Lung (tissue), 12 donors: Measurements from ENCODE around the gene ASCC3. TPM values are rescaled to one million over a fixed set of nuclear protein-coding genes. Genes with fewer than 3 reads are reported as not detected.

Source experiments
- ATAC-seq: fragments of 200-7000 bp; cut with Tn5 transposase; one replicate; pipeline ENCODE4 v1.9.1; 2020; ENCODE audit warnings: moderate number of reproducible peaks; ENCODE audit not compliant: insufficient read depth, low FRiP score
- DNase-seq, 3 donors: peaks; one replicate each; pipeline ENCODE4 v3.0.0-alpha.2; 2013 to 2017
- H3K27ac ChIP-seq, 2 donors: one replicate each; pipeline ENCODE4 v1.5.1; 2013; ENCODE audit warnings: mild to moderate bottlenecking in 2 of 2, moderate library complexity in 2 of 2, control low read depth in 1 of 2, inconsistent platforms in 1 of 2, low read depth in 1 of 2, low read length in 1 of 2
- H3K27me3 ChIP-seq, 3 donors: one replicate each; pipeline ENCODE4 v1.5.1; 2013; ENCODE audit warnings: low read length in 2 of 3; ENCODE audit not compliant: control insufficient read depth in 3 of 3, insufficient read depth in 3 of 3
- H3K36me3 ChIP-seq, 4 donors: one replicate each; pipeline ENCODE4 v1.5.1; 2013; ENCODE audit warnings: low read length in 4 of 4, mild to moderate bottlenecking in 1 of 4, moderate library complexity in 1 of 4; ENCODE audit not compliant: control insufficient read depth in 4 of 4, insufficient read depth in 4 of 4
- H3K4me1 ChIP-seq, 5 donors: one replicate each; pipeline ENCODE4 v1.5.1; 2013; ENCODE audit warnings: low read length in 5 of 5, mild to moderate bottlenecking in 2 of 5, moderate library complexity in 1 of 5; ENCODE audit not compliant: control insufficient read depth in 5 of 5, insufficient read depth in 5 of 5
- H3K4me3 ChIP-seq: one replicate; pipeline ENCODE4 v1.5.1; 2013; ENCODE audit warnings: mild to moderate bottlenecking, control low read depth, moderate library complexity
- H3K9ac ChIP-seq, 2 donors: one replicate each; pipeline ENCODE4 v1.5.1; 2013; ENCODE audit warnings: low read length in 2 of 2, control low read depth in 1 of 2; ENCODE audit not compliant: insufficient read depth in 1 of 2
- H3K9me3 ChIP-seq, 4 donors: one replicate each; pipeline ENCODE4 v1.5.1; 2013; ENCODE audit warnings: low read length in 3 of 4, mild to moderate bottlenecking in 1 of 4, moderate library complexity in 1 of 4; ENCODE audit not compliant: control insufficient read depth in 4 of 4, insufficient read depth in 3 of 4
- WGBS, 2 donors: extraction: QIAGEN DNeasy Blood & Tissue Kit; methylation state at CpG; one replicate each; pipeline ENCODE4 v1.1.7; 2013; 5-methylcytosine and 5-hydroxymethylcytosine counted together
- polyA plus RNA-seq, 2 donors: library from polyadenylated mRNA; stranded (reverse); fragments of 200-250 nt; gene quantifications; one replicate each; pipeline ENCODE4 v1.2.1, GENCODE V29; 2013
- total RNA-seq, 2 donors: library from RNA; depleted of rRNA in 1 of 2; stranded (reverse); fragments of >200 nt in 1 of 2; gene quantifications; one replicate each; pipeline ENCODE4 v1.2.1, GENCODE V29; 2014 to 2021
- TF ChIP-seq, protein P1 (sequence below): IDR thresholded peaks from 2 replicates; pipeline ENCODE4 v1.5.1; 2012; ENCODE audit warnings: mild to moderate bottlenecking; ENCODE audit errors: control extremely low read depth, extremely low read depth
- donor health status: control.
- donor health status: control.
- donor health status: Bipolar disorder and iron deficiency.
- donor health status: healthy.
- donor health status: DM: yes; HTN: yes; CAD: no.

The ASCC3 gene
- total and polyA plus RNA-seq, 4 donors, result 5.3 to 49.2 (median 22.0) TPM

DNA sequence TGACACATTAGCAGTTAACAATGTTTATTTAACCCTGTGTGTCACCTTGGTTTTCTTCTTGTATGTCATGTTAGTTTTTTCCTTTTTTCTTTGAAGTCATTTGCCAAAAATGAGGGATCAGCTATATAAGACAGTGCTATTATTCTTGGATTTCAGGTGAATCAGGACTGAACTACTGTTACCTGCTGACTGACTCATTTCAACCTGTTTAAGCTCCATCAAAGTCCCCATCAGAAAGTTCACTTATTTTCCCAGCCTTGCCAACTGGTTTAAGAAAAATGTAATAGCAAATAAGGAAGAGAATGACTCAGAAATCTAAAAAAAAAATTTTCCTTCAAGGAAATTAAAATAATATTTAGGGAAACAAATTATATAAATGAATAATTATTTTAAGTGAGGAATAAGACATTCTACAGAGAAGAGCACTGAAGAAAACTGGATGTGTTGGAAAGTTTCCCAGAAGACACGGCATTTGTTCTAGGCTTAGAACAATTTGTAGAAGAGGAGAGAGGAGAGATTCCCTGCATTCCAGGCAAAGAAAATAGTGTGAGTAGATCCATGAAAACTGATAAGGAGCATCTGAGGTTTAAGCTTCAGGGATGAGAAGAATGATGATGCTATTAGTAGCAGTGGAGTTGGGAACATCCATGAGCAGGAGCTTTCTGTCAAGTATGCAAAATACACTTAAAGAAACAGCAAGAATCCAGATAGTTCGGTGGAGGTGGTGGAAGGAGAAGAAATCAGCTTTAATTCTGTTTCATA lies 331.5 kb downstream of the ASCC3 start:
- TF ChIP-seq, protein P1, sequence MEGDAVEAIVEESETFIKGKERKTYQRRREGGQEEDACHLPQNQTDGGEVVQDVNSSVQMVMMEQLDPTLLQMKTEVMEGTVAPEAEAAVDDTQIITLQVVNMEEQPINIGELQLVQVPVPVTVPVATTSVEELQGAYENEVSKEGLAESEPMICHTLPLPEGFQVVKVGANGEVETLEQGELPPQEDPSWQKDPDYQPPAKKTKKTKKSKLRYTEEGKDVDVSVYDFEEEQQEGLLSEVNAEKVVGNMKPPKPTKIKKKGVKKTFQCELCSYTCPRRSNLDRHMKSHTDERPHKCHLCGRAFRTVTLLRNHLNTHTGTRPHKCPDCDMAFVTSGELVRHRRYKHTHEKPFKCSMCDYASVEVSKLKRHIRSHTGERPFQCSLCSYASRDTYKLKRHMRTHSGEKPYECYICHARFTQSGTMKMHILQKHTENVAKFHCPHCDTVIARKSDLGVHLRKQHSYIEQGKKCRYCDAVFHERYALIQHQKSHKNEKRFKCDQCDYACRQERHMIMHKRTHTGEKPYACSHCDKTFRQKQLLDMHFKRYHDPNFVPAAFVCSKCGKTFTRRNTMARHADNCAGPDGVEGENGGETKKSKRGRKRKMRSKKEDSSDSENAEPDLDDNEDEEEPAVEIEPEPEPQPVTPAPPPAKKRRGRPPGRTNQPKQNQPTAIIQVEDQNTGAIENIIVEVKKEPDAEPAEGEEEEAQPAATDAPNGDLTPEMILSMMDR, result no peak
- WGBS, 2 donors, result 85 to 87% methylated on average over 2 of the region's 2 CpGs
- Histone ChIP-seq H3K9ac (no peak overlapping the region), H3K9me3 (no peaks in the 10 kb centered on the region), H3K27ac (no peak overlapping the region), H3K4me3 (no peak overlapping the region), H3K27me3 (no peaks in the 10 kb centered on the region), H3K4me1 (no peaks in the 10 kb centered on the region), H3K36me3 (no peaks in the 10 kb centered on the region)
- ATAC-seq, result no peak
- DNase-seq, result peak in 1 of 3 donors; percentile 5

DNA sequence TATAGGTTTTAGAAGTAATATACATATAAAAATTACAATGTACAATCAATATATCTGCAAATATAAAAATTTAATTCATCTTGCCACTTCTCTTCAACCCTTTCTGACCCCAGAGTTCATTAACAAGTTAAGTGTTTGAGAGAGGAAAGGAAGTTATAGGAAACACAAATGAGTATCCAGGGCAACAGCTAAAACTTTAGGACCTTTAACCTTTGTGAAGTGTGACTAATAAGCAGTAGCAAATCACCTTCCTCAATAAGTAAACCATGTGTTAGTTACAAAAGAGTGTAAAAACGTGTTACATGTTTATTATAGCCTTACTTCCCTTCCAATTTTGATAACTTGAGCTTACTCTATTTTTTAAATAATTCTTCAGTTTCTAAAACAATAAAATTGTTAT lies 343.0 kb downstream of the ASCC3 start:
- whole genome bisulfite sequencing, 2 donors, result 51 to 75% methylated on average over 1 of the region's 1 CpG

DNA sequence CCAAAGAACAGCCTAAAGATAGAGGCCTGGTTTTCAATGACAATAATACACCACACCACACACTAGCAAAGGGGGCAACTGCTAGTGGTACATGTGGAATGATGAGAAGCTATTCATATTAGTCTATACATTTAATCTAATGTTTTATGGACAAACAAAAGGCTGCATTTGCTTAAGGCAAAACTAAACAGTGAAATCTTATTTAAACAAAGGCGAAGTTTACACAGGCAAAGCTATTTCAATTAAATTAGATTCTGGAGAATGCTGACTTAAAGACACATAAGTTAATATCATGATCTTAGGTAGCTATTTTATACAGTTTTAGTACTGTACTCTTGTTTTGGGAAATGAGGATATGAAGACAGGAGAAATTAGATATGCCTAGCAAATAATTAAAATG lies 362.5 kb downstream of the ASCC3 start:
- TF ChIP-seq, protein P1, result no peak
- Histone ChIP-seq H3K4me1 (no peaks in the 10 kb centered on the region), H3K36me3 (peaks cover 0 to 6% (median 3%) of the 10 kb centered on the region in 4 donors), H3K27me3 (no peaks in the 10 kb centered on the region), H3K9ac (no peak overlapping the region), H3K9me3 (no peaks in the 10 kb centered on the region), H3K4me3 (no peak overlapping the region), H3K27ac (no peak overlapping the region)
- WGBS, 2 donors, result 94 to 96% methylated on average over 1 of the region's 1 CpG
- ATAC-seq (no peak), DNase-seq (no peak)

More for the DNA sequence above, 343.0 kb downstream of the ASCC3 start:
- Histone ChIP-seq H3K27me3 (no peaks in the 10 kb centered on the region), H3K4me1 (peaks cover 0 to under 1% (median 0%) of the 10 kb centered on the region in 5 donors), H3K9me3 (no peaks in the 10 kb centered on the region), H3K27ac (no peak overlapping the region), H3K9ac (no peak overlapping the region), H3K4me3 (no peak overlapping the region), H3K36me3 (peaks cover 0 to 4% (median 0%) of the 10 kb centered on the region in 4 donors)
- ATAC-seq (no peak), DNase-seq (no peak)
- TF ChIP-seq, protein P1, result no peak

DNA sequence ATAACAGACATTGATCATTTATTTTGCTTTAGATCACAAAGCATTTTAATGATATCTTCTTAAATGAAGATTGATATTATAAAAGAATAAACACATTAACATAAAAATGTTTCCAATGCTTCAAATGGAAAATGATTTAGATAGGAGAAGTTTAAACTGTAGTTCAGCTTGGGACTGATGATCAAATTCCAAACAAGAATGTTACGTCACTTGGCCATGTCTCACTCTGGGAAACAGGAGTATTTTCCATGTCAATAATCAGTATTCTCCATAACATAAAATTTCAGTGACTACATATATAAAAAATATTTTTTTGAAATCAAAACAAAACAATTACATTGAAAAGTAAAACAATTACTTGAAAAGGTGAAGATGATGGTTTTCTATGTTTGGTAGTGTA lies 363.5 kb downstream of the ASCC3 start:
- 93 to 99% methylated on average over 1 of the region's 1 CpG for WGBS, 2 donors
- TF ChIP-seq, protein P1, result no peak
- H3K27me3 ChIP-seq, result no peaks in the 10 kb centered on the region
- H3K27ac ChIP-seq, result no peak overlapping the region
- H3K36me3 ChIP-seq, result peaks cover 0 to 7% (median 3%) of the 10 kb centered on the region in 4 donors
- no peak for ATAC-seq
- DNase-seq, result no peak
- H3K4me1 ChIP-seq, result no peaks in the 10 kb centered on the region
- no peaks in the 10 kb centered on the region for H3K9me3 ChIP-seq
- H3K4me3 ChIP-seq, result no peak overlapping the region
- H3K9ac ChIP-seq, result no peak overlapping the region
